Smooth muscle cell (in vitro differentiated cells): ENCODE measurements around the gene ICAM4. TPM values are rescaled to one million over a fixed set of nuclear protein-coding genes. Genes with fewer than 3 reads are reported as not detected.

Experiments used
- DNase-seq: peaks from one replicate; lab custom pipeline; 2025; ENCODE audit not compliant: unreplicated experiment; lab: John Stamatoyannopoulos, UW
- H2AFZ ChIP-seq: fragments of 200-600 bp; sonication (generic); 2 replicates; pipeline ENCODE4 v1.6.0; 2016; ENCODE audit warnings: antibody characterized with exemption, low read depth, mild to moderate bottlenecking
- H3F3A ChIP-seq: fragments of 200-600 bp; sonication (generic); 2 replicates; pipeline ENCODE4 v1.6.0; 2017; ENCODE audit warnings: antibody characterized with exemption, low read depth
- H3K27ac ChIP-seq: fragments of 200-600 bp; sonication (generic); 2 replicates; pipeline ENCODE4 v1.5.1; 2016; ENCODE audit warnings: low read depth, mild to moderate bottlenecking
- H3K27me3 ChIP-seq: fragments of 200-600 bp; sonication (generic); 2 replicates; pipeline ENCODE4 v1.6.1; 2016; ENCODE audit warnings: low read depth, mild to moderate bottlenecking
- H3K36me3 ChIP-seq: fragments of 200-600 bp; sonication (generic); 2 replicates; pipeline ENCODE4 v1.5.1; 2016; ENCODE audit warnings: low read depth
- H3K4me1 ChIP-seq: fragments of 200-600 bp; sonication (generic); 2 replicates; pipeline ENCODE4 v1.5.1; 2016; ENCODE audit warnings: low read depth
- H3K4me2 ChIP-seq: fragments of 200-600 bp; sonication (generic); 2 replicates; pipeline ENCODE4 v1.6.0; 2016; ENCODE audit warnings: mild to moderate bottlenecking
- H3K4me3 ChIP-seq: fragments of 200-600 bp; sonication (generic); 2 replicates; pipeline ENCODE4 v1.5.1; 2016; ENCODE audit warnings: mild to moderate bottlenecking
- H3K79me2 ChIP-seq: fragments of 200-600 bp; sonication (generic); 2 replicates; pipeline ENCODE4 v1.6.0; 2016; ENCODE audit warnings: low read depth, mild to moderate bottlenecking
- H3K9ac ChIP-seq: fragments of 200-600 bp; sonication (generic); 2 replicates; pipeline ENCODE4 v1.6.0; 2016; ENCODE audit warnings: low read depth
- H3K9me3 ChIP-seq: fragments of 200-600 bp; sonication (generic); replicated peaks from 2 replicates; pipeline ENCODE4 v1.5.1; 2016; ENCODE audit warnings: low read depth
- H4K20me1 ChIP-seq: fragments of 200-600 bp; sonication (generic); 2 replicates; pipeline ENCODE4 v1.6.0; 2016; ENCODE audit warnings: low read depth
- WGBS: methylation state at CpG from one replicate; pipeline ENCODE4 v1.1.7; 2016; ENCODE audit warnings: low lambda C conversion rate; 5-methylcytosine and 5-hydroxymethylcytosine counted together
- polyA plus RNA-seq: library from polyadenylated mRNA; unstranded; fragments of >200 nt; fragmentation: Nextera tagmentation; extraction: Ambion mirVana; gene quantifications from 2 replicates; pipeline ENCODE4 v1.2.1, GENCODE V29; 2016
- total RNA-seq: library from RNA; depleted of rRNA; stranded (reverse); fragments of >200 nt; gene quantifications from 2 replicates; pipeline ENCODE4 v1.2.3, GENCODE V29; 2014
- TF ChIP-seq, protein P1 (sequence below): fragments of 200-600 bp; sonication (generic); IDR thresholded peaks from 2 replicates; pipeline ENCODE4 v1.5.1; 2017; ENCODE audit warnings: borderline replicate concordance, mild to moderate bottlenecking, antibody characterized with exemption; ENCODE audit not compliant: insufficient read depth, poor library complexity, severe bottlenecking

ICAM4 gene
- total and polyA plus RNA-seq, 2 experiments from 2014 or later = 1.9 to 3.4 TPM

DNA sequence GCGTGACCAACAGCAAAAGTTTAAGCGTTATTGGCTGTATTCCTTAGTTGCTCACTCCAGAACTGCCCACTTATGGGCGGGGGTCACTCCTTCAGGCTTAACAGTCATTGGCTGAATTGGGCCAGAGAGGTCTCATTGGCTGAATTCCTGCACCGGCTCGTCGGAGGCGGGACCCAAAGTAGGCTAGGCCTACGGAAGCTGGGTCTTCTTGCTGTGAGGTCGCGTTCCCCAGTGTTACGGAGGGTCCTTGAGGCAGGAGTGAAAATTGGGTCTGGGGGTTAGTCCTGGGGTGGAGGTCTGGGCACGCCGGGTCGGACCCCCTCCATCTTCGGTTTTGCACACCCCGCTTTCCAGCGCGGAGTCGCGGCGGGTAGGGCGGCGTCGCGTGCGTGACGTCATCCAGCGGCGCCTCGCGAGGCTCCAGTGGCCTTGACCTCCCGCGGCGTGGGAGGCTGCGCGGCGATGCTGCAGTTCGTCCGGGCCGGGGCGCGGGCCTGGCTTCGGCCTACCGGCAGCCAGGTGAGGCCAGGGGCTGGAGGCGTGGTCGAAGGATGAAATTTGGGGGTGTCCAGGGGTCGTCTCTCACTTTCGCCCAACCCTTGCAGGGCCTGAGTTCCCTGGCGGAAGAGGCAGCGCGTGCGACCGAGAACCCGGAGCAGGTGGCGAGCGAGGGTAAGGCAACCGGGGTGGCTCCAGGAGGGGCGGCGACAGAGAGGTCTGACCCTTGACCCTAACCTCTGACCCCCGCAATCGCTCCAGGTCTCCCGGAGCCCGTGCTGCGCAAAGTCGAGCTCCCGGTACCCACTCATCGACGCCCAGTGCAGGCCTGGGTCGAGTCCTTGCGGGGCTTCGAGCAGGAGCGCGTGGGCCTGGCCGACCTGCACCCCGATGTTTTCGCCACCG, 34.7 kb upstream of the ICAM4 start, which contains the start of gene MRPL4:
TSS of gene MRPL4 (plus strand) at position 423 of the 903 bp plus-strand sequence. CDS start at position 463, 40 bp downstream.
- Histone ChIP-seq H2AFZ (peak within 1 kb of the TSS; percentile 92), H3K9me3 (no peaks in the 10 kb centered on the region), H3K36me3 (no peaks in the 10 kb centered on the region), H4K20me1 (no peaks in the 10 kb centered on the region), H3K27me3 (no peaks in the 10 kb centered on the region), H3F3A (no peaks in the 10 kb centered on the region), H3K4me2 (peak within 1 kb of the TSS; percentile 93), H3K4me3 (peak within 1 kb of the TSS; percentile 87), H3K9ac (peak within 1 kb of the TSS; percentile 82), H3K27ac (no peak within 1 kb of the TSS), H3K4me1 (peaks cover 7% of the 10 kb centered on the region), H3K79me2 (peaks cover 10% of the 10 kb centered on the region)
- DNase-seq = peak; percentile 99
- WGBS = under 1% methylated on average over 72 of the region's 77 CpGs
- TF ChIP-seq, protein P1, sequence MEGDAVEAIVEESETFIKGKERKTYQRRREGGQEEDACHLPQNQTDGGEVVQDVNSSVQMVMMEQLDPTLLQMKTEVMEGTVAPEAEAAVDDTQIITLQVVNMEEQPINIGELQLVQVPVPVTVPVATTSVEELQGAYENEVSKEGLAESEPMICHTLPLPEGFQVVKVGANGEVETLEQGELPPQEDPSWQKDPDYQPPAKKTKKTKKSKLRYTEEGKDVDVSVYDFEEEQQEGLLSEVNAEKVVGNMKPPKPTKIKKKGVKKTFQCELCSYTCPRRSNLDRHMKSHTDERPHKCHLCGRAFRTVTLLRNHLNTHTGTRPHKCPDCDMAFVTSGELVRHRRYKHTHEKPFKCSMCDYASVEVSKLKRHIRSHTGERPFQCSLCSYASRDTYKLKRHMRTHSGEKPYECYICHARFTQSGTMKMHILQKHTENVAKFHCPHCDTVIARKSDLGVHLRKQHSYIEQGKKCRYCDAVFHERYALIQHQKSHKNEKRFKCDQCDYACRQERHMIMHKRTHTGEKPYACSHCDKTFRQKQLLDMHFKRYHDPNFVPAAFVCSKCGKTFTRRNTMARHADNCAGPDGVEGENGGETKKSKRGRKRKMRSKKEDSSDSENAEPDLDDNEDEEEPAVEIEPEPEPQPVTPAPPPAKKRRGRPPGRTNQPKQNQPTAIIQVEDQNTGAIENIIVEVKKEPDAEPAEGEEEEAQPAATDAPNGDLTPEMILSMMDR = no peak

DNA sequence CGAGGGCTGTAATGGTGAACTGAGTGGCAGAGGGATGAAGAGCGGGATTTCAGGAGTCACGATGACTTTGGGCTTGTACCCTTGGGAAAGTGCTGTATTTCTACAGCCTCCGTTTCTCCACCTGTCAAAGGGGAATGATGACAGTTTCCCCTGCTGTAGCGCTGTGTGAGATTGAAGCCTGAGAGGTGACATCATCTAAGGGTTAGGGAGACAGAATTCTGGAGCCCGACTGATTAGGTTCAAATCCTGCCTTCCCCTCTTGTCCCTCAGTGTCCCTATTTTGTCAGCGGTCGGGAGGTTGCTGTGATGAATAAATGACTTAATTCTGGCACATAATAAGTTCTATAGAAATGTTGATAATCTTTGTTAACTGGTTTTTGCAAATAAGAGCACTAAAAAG, 34.0 kb upstream of the ICAM4 start:
- no peaks in the 10 kb centered on the region for H3K27me3 ChIP-seq
- peaks cover 7% of the 10 kb centered on the region for H3K4me1 ChIP-seq
- H3F3A ChIP-seq = no peaks in the 10 kb centered on the region
- H3K9ac ChIP-seq = peak overlapping the region; percentile 82
- TF ChIP-seq, protein P1 = no peak
- peak overlapping the region; percentile 87 for H3K4me3 ChIP-seq
- no peaks in the 10 kb centered on the region for H4K20me1 ChIP-seq
- 32% methylated on average over 8 of the region's 8 CpGs for WGBS
- no peaks in the 10 kb centered on the region for H3K36me3 ChIP-seq
- H3K4me2 ChIP-seq = peak overlapping the region; percentile 93
- no peaks in the 10 kb centered on the region for H3K9me3 ChIP-seq
- H3K79me2 ChIP-seq = peaks cover 10% of the 10 kb centered on the region
- DNase-seq = no peak
- peak overlapping the region; percentile 92 for H2AFZ ChIP-seq
- no peak overlapping the region for H3K27ac ChIP-seq

DNA sequence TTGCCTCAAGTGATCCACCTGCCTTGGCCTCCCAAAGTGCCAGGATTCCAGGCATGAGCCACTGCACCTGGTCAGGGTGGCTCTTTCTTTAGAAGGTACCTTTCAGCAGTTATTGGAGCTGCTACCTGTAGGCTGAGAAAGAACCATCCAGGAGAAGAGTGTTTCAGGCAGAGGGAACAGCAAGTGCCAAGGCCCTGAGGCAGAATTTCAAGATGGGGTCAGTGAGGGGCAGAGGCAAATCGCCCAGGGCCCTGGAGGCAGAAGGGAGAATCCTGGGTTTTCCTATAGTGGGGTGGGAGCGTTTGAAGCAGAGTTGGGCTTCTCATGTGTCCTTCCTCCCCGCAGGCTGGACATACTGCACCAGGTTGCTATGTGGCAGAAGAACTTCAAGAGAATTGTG, 32.5 kb upstream of the ICAM4 start:
- TF ChIP-seq, protein P1 = no peak
- Histone ChIP-seq H3K9ac (no peak overlapping the region), H3K4me3 (no peak overlapping the region), H3K4me1 (peaks cover 7% of the 10 kb centered on the region), H3F3A (no peaks in the 10 kb centered on the region), H3K9me3 (no peaks in the 10 kb centered on the region), H3K27me3 (no peaks in the 10 kb centered on the region), H3K79me2 (peaks cover 10% of the 10 kb centered on the region), H3K4me2 (no peak overlapping the region), H2AFZ (no peak overlapping the region), H3K27ac (no peak overlapping the region), H4K20me1 (no peaks in the 10 kb centered on the region), H3K36me3 (no peaks in the 10 kb centered on the region)
- no peak for DNase-seq
- WGBS = 97% methylated on average over 3 of the region's 3 CpGs
